ENCODE results near the gene OR1A2. TPM values are rescaled to one million over a fixed set of nuclear protein-coding genes. Genes with fewer than 3 reads are reported as not detected.
"Not testable (repeated sequence)": the region's sequence is repeated elsewhere in the genome, so short reads cannot be mapped to it uniquely, and the experiment has no call there.

Gene OR1A2
- total and polyA plus RNA-seq, 4 donors = not detected

- Histone ChIP-seq H3K27ac (ENCODE audit: low read depth in 1 of 2, low read length in 1 of 2) (no peak overlapping the region), H3K27me3 (ENCODE audit: control insufficient read depth in 3 of 3, insufficient read depth in 3 of 3, low read length in 2 of 3) (no peaks in the 10 kb centered on the region), H3K36me3 (ENCODE audit: control insufficient read depth in 4 of 4, insufficient read depth in 4 of 4, low read length in 4 of 4) (no peaks in the 10 kb centered on the region), H3K9ac (ENCODE audit: insufficient read depth in 1 of 2, low read length in 2 of 2) (no peak overlapping the region), H3K4me3 (no peak overlapping the region), H3K9me3 (ENCODE audit: control insufficient read depth in 4 of 4, insufficient read depth in 3 of 4, low read length in 3 of 4) (peaks cover 0 to 2% (median 0%) of the 10 kb centered on the region in 4 donors), H3K4me1 (ENCODE audit: control insufficient read depth in 5 of 5, insufficient read depth in 5 of 5, low read length in 5 of 5) (no peaks in the 10 kb centered on the region)
- ATAC-seq (ENCODE audit: insufficient read depth, low FRiP score) (no peak), DNase-seq (no peak)
- TF ChIP-seq, protein P1, sequence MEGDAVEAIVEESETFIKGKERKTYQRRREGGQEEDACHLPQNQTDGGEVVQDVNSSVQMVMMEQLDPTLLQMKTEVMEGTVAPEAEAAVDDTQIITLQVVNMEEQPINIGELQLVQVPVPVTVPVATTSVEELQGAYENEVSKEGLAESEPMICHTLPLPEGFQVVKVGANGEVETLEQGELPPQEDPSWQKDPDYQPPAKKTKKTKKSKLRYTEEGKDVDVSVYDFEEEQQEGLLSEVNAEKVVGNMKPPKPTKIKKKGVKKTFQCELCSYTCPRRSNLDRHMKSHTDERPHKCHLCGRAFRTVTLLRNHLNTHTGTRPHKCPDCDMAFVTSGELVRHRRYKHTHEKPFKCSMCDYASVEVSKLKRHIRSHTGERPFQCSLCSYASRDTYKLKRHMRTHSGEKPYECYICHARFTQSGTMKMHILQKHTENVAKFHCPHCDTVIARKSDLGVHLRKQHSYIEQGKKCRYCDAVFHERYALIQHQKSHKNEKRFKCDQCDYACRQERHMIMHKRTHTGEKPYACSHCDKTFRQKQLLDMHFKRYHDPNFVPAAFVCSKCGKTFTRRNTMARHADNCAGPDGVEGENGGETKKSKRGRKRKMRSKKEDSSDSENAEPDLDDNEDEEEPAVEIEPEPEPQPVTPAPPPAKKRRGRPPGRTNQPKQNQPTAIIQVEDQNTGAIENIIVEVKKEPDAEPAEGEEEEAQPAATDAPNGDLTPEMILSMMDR (IDR thresholded peaks at IDR 0.05; ENCODE audit: control extremely low read depth, extremely low read depth) = no peak
- WGBS, 2 donors = 87 to 90% methylated on average over 2 of the region's 2 CpGs
These were observed 24.5 kb downstream of the OR1A2 start for GRCh38 chr17:3221850-3222249.

DNA sequence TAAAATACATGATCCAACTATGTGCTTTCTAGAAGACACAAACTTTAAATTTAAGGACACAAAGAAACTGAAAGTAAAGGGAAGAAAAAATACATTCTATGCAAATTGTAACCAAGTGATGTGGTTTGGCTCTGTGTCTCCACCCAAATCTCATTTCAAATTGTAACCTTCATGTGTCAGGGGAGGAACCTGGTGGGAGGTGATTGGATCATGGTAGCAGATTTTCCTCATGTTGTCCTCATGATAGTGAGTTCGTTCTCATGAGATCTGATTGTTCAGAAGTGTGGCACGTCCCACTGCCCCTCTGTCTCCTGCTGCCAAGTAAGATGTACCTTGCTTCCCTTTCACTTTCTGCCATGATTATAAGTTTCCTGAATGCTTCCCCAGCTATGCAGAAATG lies 25.2 kb downstream of the OR1A2 start:
- peaks cover 0 to 2% (median 0%) of the 10 kb centered on the region in 4 donors for H3K9me3 ChIP-seq (ENCODE audit: control insufficient read depth in 4 of 4, insufficient read depth in 3 of 4, low read length in 3 of 4)
- H3K27ac ChIP-seq (ENCODE audit: low read depth in 1 of 2, low read length in 1 of 2) = no peak overlapping the region
- no peak for ATAC-seq (ENCODE audit: insufficient read depth, low FRiP score)
- no peak overlapping the region for H3K9ac ChIP-seq (ENCODE audit: insufficient read depth in 1 of 2, low read length in 2 of 2)
- no peak overlapping the region for H3K4me3 ChIP-seq
- 65 to 73% methylated on average over 2 of the region's 2 CpGs for WGBS, 2 donors
- DNase-seq = no peak
- no peaks in the 10 kb centered on the region for H3K36me3 ChIP-seq (ENCODE audit: control insufficient read depth in 4 of 4, insufficient read depth in 4 of 4, low read length in 4 of 4)
- TF ChIP-seq, protein P1 (IDR thresholded peaks at IDR 0.05; ENCODE audit: control extremely low read depth, extremely low read depth) = no peak
- H3K4me1 ChIP-seq (ENCODE audit: control insufficient read depth in 5 of 5, insufficient read depth in 5 of 5, low read length in 5 of 5) = no peaks in the 10 kb centered on the region
- no peaks in the 10 kb centered on the region for H3K27me3 ChIP-seq (ENCODE audit: control insufficient read depth in 3 of 3, insufficient read depth in 3 of 3, low read length in 2 of 3)

- not testable (repeated sequence) for H3K27ac ChIP-seq (ENCODE audit: low read depth in 1 of 2, low read length in 1 of 2); H3K36me3 ChIP-seq (ENCODE audit: control insufficient read depth in 4 of 4, insufficient read depth in 4 of 4, low read length in 4 of 4); H3K4me1 ChIP-seq (ENCODE audit: control insufficient read depth in 5 of 5, insufficient read depth in 5 of 5, low read length in 5 of 5); H3K27me3 ChIP-seq (ENCODE audit: control insufficient read depth in 3 of 3, insufficient read depth in 3 of 3, low read length in 2 of 3); DNase-seq; H3K4me3 ChIP-seq; H3K9ac ChIP-seq (ENCODE audit: insufficient read depth in 1 of 2, low read length in 2 of 2); ATAC-seq (ENCODE audit: insufficient read depth, low FRiP score); H3K9me3 ChIP-seq (ENCODE audit: control insufficient read depth in 4 of 4, insufficient read depth in 3 of 4, low read length in 3 of 4)
These were observed 27.5 kb downstream of the OR1A2 start for GRCh38 chr17:3224721-3225352.

DNA sequence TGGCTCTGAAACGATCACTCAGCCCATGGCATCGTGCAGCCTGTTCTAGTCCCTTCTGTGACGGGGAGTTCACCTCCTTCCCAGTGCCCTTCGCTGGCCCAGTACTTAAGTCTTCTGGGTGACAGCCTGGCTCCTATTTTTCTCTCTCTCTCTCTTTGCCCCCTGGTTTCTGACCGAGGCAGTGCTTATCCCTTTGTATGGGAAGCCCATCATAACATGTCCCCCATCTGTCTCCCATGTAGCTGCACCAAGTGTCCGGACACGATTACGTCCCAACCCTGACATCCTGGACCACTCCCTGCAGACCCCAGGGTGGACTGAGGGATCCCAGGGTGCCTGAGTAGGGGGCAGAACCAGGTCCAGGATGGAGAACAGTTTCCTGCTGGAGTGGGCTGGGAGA lies 35.0 kb downstream of the OR1A2 start:
- not testable (repeated sequence) for H3K4me3 ChIP-seq; ATAC-seq (ENCODE audit: insufficient read depth, low FRiP score); H3K27ac ChIP-seq (ENCODE audit: low read depth in 1 of 2, low read length in 1 of 2); H3K9me3 ChIP-seq (ENCODE audit: control insufficient read depth in 4 of 4, insufficient read depth in 3 of 4, low read length in 3 of 4); H3K27me3 ChIP-seq (ENCODE audit: control insufficient read depth in 3 of 3, insufficient read depth in 3 of 3, low read length in 2 of 3); H3K36me3 ChIP-seq (ENCODE audit: control insufficient read depth in 4 of 4, insufficient read depth in 4 of 4, low read length in 4 of 4); DNase-seq; H3K9ac ChIP-seq (ENCODE audit: insufficient read depth in 1 of 2, low read length in 2 of 2); H3K4me1 ChIP-seq (ENCODE audit: control insufficient read depth in 5 of 5, insufficient read depth in 5 of 5, low read length in 5 of 5)
- 89 to 90% methylated on average over 6 to 8 of the region's 8 CpGs for WGBS, 2 donors

GRCh38 chr17:3238685-3239084 lies 41.4 kb downstream of the OR1A2 start:
- 0 to 4% methylated on average over 1 of the region's 2 CpGs for WGBS, 2 donors
- ATAC-seq (ENCODE audit: insufficient read depth, low FRiP score) = not testable (repeated sequence)

GRCh38 chr17:3241044-3241443 lies 43.7 kb downstream of the OR1A2 start:
- H3K9me3 ChIP-seq (ENCODE audit: control insufficient read depth in 4 of 4, insufficient read depth in 3 of 4, low read length in 3 of 4); H3K4me1 ChIP-seq (ENCODE audit: control insufficient read depth in 5 of 5, insufficient read depth in 5 of 5, low read length in 5 of 5); H3K27ac ChIP-seq (ENCODE audit: low read depth in 1 of 2, low read length in 1 of 2); ATAC-seq (ENCODE audit: insufficient read depth, low FRiP score); DNase-seq; H3K36me3 ChIP-seq (ENCODE audit: control insufficient read depth in 4 of 4, insufficient read depth in 4 of 4, low read length in 4 of 4); H3K4me3 ChIP-seq; H3K27me3 ChIP-seq (ENCODE audit: control insufficient read depth in 3 of 3, insufficient read depth in 3 of 3, low read length in 2 of 3); H3K9ac ChIP-seq (ENCODE audit: insufficient read depth in 1 of 2, low read length in 2 of 2): not testable (repeated sequence)
- 90% methylated on average over 1 of the region's 1 CpG; no CpG with 5 or more reads in 1 of the 2 donors for WGBS, 2 donors

More at GRCh38 chr17:3238685-3239084, 41.4 kb downstream of the OR1A2 start:
- not testable (repeated sequence) for H3K27me3 ChIP-seq (ENCODE audit: control insufficient read depth in 3 of 3, insufficient read depth in 3 of 3, low read length in 2 of 3); H3K36me3 ChIP-seq (ENCODE audit: control insufficient read depth in 4 of 4, insufficient read depth in 4 of 4, low read length in 4 of 4); H3K4me1 ChIP-seq (ENCODE audit: control insufficient read depth in 5 of 5, insufficient read depth in 5 of 5, low read length in 5 of 5); H3K4me3 ChIP-seq; H3K9ac ChIP-seq (ENCODE audit: insufficient read depth in 1 of 2, low read length in 2 of 2); H3K9me3 ChIP-seq (ENCODE audit: control insufficient read depth in 4 of 4, insufficient read depth in 3 of 4, low read length in 3 of 4); H3K27ac ChIP-seq (ENCODE audit: low read depth in 1 of 2, low read length in 1 of 2)
- peak; percentile 20 to 79 (median 27) for DNase-seq

DNA sequence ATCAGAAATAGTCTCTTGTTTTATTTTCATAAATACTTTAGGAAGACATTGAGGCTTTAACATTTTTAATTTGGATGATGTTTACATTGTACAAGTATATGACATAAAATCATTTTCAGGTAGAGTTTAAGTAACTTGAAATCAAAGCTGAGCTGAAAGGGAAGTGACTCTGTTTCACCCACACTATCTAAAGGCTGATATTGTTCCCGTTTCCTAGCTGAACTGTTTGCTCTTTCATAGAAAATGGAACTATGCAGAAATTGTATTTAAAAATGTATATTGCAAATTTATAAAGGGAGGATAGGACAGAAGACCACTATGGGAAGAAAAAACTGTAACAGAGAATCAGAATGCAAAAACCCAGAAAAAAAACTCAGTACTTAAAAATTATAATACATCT lies 47.5 kb downstream of the OR1A2 start:
- 11 to 28% methylated on average over 1 of the region's 1 CpG for WGBS, 2 donors
- ATAC-seq (ENCODE audit: insufficient read depth, low FRiP score) = not testable (repeated sequence)

More for the DNA sequence above, 47.5 kb downstream of the OR1A2 start:
- not testable (repeated sequence) for H3K4me1 ChIP-seq (ENCODE audit: control insufficient read depth in 5 of 5, insufficient read depth in 5 of 5, low read length in 5 of 5); H3K4me3 ChIP-seq; H3K9ac ChIP-seq (ENCODE audit: insufficient read depth in 1 of 2, low read length in 2 of 2); H3K36me3 ChIP-seq (ENCODE audit: control insufficient read depth in 4 of 4, insufficient read depth in 4 of 4, low read length in 4 of 4); H3K27ac ChIP-seq (ENCODE audit: low read depth in 1 of 2, low read length in 1 of 2); H3K9me3 ChIP-seq (ENCODE audit: control insufficient read depth in 4 of 4, insufficient read depth in 3 of 4, low read length in 3 of 4); DNase-seq; H3K27me3 ChIP-seq (ENCODE audit: control insufficient read depth in 3 of 3, insufficient read depth in 3 of 3, low read length in 2 of 3)

Measured in lung (tissue), 12 donors.